ENCODE results near the gene AOC1. TPM values are rescaled to one million over a fixed set of nuclear protein-coding genes. Genes with fewer than 3 reads are reported as not detected.

The AOC1 gene
- total RNA-seq, 6 experiments from 2014 or later, result 2.2 to 17.5 (median 9.4) TPM; not detected in 3

DNA sequence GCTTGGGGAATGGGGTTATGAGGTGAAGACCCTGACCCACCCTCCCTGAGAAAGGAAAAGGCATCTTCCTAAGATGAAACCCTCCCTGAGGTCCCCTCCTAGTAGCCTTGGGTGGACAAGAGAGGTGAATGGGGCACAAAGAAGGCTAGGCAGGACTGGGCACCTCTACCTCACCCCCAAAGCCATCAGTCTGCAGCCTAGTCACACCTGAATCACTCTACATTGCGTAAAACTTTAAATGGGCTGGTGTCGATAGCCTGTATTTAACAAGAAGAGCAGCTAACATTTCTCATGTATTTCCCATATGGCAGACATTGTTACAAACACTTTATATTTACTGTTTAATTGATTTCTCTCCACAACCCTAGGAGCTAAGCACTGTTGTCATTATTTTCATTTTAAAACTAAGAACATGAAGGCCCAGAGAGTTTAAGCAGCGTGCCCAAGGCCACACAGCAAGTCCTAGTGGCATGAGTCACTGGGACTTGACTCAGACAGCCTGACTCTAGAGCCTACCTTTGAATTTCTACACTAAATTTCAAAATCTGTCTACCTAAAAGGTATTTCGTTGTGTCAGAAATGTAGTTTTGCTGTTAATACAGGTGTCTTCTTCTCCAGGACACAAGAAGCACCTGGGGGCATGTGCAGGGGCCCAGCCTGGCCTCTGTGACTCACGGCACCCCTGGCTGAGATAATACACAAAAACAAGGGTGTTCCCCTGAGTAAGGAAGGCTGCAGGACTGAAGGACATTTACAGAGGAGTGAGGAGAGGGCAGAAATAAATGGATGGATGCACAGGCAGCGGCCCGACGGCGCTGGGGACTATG lies 3.4 kb downstream of the AOC1 start:
- H3K27me3 ChIP-seq, result no peaks in the 10 kb centered on the region
- H3K4me3 ChIP-seq, result no peak overlapping the region
- ATAC-seq (no peak), DNase-seq (no peak)
- intact Hi-C loops (cut with DNase I), result no loop called here
- 75% methylated on average over 5 of the region's 9 CpGs for WGBS (ENCODE audit: insufficient coverage, low coverage, low lambda C conversion rate, missing lambda C conversion rate)
- no peaks in the 10 kb centered on the region for H3K9me3 ChIP-seq
- H3K36me3 ChIP-seq, result no peaks in the 10 kb centered on the region
- TF ChIP-seq POLR2A (IDR thresholded peaks at IDR 0.05), result no peak
- TF ChIP-seq, protein P1, sequence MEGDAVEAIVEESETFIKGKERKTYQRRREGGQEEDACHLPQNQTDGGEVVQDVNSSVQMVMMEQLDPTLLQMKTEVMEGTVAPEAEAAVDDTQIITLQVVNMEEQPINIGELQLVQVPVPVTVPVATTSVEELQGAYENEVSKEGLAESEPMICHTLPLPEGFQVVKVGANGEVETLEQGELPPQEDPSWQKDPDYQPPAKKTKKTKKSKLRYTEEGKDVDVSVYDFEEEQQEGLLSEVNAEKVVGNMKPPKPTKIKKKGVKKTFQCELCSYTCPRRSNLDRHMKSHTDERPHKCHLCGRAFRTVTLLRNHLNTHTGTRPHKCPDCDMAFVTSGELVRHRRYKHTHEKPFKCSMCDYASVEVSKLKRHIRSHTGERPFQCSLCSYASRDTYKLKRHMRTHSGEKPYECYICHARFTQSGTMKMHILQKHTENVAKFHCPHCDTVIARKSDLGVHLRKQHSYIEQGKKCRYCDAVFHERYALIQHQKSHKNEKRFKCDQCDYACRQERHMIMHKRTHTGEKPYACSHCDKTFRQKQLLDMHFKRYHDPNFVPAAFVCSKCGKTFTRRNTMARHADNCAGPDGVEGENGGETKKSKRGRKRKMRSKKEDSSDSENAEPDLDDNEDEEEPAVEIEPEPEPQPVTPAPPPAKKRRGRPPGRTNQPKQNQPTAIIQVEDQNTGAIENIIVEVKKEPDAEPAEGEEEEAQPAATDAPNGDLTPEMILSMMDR (IDR thresholded peaks at IDR 0.05), result no peak
- no peak overlapping the region for H3K27ac ChIP-seq
- no peaks in the 10 kb centered on the region for H3K4me1 ChIP-seq

DNA sequence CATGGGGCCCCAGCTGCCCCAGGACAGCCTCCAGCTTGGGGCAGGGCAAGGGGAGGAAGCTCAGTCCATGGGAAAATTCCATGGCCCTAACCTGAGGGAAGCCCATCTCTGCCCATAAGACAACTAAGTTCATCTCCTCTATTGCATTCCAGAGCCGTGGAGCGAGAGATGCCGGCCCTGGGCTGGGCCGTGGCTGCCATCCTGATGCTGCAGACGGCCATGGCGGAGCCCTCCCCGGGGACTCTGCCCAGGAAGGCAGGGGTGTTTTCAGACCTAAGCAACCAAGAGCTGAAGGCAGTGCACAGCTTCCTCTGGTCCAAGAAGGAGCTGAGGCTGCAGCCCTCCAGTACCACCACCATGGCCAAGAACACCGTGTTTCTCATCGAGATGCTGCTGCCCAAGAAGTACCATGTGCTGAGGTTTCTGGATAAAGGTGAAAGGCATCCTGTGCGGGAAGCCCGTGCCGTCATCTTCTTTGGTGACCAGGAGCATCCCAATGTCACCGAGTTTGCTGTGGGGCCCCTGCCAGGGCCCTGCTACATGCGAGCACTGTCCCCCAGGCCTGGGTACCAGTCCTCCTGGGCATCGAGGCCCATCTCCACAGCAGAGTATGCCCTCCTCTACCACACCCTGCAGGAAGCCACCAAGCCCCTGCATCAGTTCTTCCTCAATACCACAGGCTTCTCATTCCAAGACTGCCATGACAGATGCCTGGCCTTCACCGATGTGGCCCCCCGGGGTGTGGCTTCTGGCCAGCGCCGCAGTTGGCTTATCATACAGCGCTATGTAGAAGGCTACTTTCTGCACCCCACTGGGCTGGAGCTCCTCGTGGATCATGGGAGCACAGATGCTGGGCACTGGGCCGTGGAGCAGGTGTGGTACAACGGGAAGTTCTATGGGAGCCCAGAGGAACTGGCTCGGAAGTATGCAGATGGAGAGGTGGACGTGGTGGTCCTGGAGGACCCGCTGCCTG lies 4.3 kb downstream of the AOC1 start:
- Histone ChIP-seq H3K4me3 (no peak overlapping the region), H3K4me1 (no peaks in the 10 kb centered on the region), H3K27ac (no peak overlapping the region), H3K9me3 (no peaks in the 10 kb centered on the region), H3K36me3 (no peaks in the 10 kb centered on the region), H3K27me3 (no peaks in the 10 kb centered on the region)
- intact Hi-C loops (cut with DNase I), result no loop called here
- TF ChIP-seq, protein P1 (IDR thresholded peaks at IDR 0.05), result no peak
- TF ChIP-seq POLR2A (IDR thresholded peaks at IDR 0.05), result no peak
- no peak for ATAC-seq
- WGBS (ENCODE audit: insufficient coverage, low coverage, low lambda C conversion rate, missing lambda C conversion rate), result 80% methylated on average over 2 of the region's 26 CpGs
- no peak for DNase-seq

DNA sequence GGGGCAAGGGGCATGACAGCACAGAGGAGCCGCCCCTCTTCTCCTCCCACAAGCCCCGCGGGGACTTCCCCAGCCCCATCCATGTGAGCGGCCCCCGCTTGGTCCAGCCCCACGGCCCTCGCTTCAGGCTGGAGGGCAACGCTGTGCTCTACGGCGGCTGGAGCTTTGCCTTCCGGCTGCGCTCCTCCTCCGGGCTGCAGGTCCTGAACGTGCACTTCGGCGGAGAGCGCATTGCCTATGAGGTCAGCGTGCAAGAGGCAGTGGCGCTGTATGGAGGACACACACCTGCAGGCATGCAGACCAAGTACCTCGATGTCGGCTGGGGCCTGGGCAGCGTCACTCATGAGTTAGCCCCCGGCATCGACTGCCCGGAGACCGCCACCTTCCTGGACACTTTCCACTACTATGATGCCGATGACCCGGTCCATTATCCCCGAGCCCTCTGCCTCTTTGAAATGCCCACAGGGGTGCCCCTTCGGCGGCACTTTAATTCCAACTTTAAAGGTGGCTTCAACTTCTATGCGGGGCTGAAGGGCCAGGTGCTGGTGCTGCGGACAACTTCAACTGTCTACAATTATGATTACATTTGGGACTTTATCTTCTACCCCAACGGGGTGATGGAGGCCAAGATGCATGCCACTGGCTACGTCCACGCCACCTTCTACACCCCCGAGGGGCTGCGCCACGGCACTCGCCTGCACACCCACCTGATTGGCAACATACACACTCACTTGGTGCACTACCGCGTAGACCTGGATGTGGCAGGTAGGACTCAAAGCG lies 5.1 kb downstream of the AOC1 start:
- no peaks in the 10 kb centered on the region for H3K9me3 ChIP-seq
- no peaks in the 10 kb centered on the region for H3K27me3 ChIP-seq
- H3K27ac ChIP-seq, result no peak overlapping the region
- 82% methylated on average over 8 of the region's 43 CpGs for WGBS (ENCODE audit: insufficient coverage, low coverage, low lambda C conversion rate, missing lambda C conversion rate)
- no peaks in the 10 kb centered on the region for H3K36me3 ChIP-seq
- H3K4me3 ChIP-seq, result no peak overlapping the region
- ATAC-seq, result no peak
- DNase-seq, result no peak
- no peaks in the 10 kb centered on the region for H3K4me1 ChIP-seq
- no peak for TF ChIP-seq POLR2A (IDR thresholded peaks at IDR 0.05)
- TF ChIP-seq, protein P1 (IDR thresholded peaks at IDR 0.05), result no peak
- intact Hi-C loops (cut with DNase I), result no loop called here

All from right lobe of liver (tissue), 6 donors.